Adrenal gland (tissue), 12 donors: ENCODE data around the gene SCG5. TPM values are rescaled to one million over a fixed set of nuclear protein-coding genes. Genes with fewer than 3 reads are reported as not detected.
A peak's percentile ranks its signal among the peaks of the same experiment; 100 is the strongest.

ENCODE experiments used
- DNase-seq, 7 donors: peaks; one replicate each; pipeline ENCODE4 v3.0.0-alpha.2; 2019 to 2020
- H3K27ac ChIP-seq, 5 donors: fragments of 200-600 bp; sonication (generic) in 4 of 5; 1 replicate in 3 of 5; 2 replicates in 2 of 5; pipeline versions ENCODE4 v1.5.1 to v1.8.0; 2016 to 2020; ENCODE audit warnings: mild to moderate bottlenecking in 1 of 5
- H3K27me3 ChIP-seq: fragments of 200-600 bp; 2 replicates; pipeline ENCODE4 v1.8.0; 2021
- H3K36me3 ChIP-seq, 2 donors: fragments of 200-600 bp; replicated peaks in 1 of 2; 1 replicate in 1 of 2; 2 replicates in 1 of 2; pipeline versions ENCODE4 v1.5.1 to v1.8.0; 2018 to 2022
- H3K4me1 ChIP-seq, 2 donors: fragments of 200-600 bp; replicated peaks in 1 of 2; 1 replicate in 1 of 2; 2 replicates in 1 of 2; pipeline versions ENCODE4 v1.5.1 to v1.8.0; 2018 to 2021
- H3K4me3 ChIP-seq, 4 donors: fragments of 200-600 bp; sonication (generic) in 3 of 4; one replicate each; pipeline ENCODE4 v1.5.1; 2016 to 2018
- H3K9me3 ChIP-seq, 3 donors: fragments of 200-600 bp; sonication (generic) in 1 of 3; replicated peaks in 1 of 3; 1 replicate in 2 of 3; 2 replicates in 1 of 3; pipeline versions ENCODE4 v1.5.1 to v1.8.0; 2016 to 2021
- CTCF ChIP-seq, 6 experiments: fragments of 450-650 bp in 4 of 6; fragments of 200-600 bp in 2 of 6; sonication (generic) in 1 of 6; IDR thresholded peaks; 1 replicate in 5 of 6; 2 replicates in 1 of 6; pipeline versions ENCODE4 v1.5.1 to v1.8.0; 2016 to 2021; ENCODE audit warnings: antibody characterized with exemption in 6 of 6, mild to moderate bottlenecking in 2 of 6, moderate library complexity in 1 of 6
- POLR2A ChIP-seq, 2 donors: fragments of 450-650 bp; IDR thresholded peaks; one replicate each; pipeline ENCODE4 v1.6.1; 2017; ENCODE audit warnings: antibody characterized with exemption in 2 of 2, mild to moderate bottlenecking in 2 of 2, moderate library complexity in 1 of 2
- WGBS, 4 donors: extraction: QIAGEN DNeasy Blood & Tissue Kit in 2 of 4; methylation state at CpG; one replicate each; pipeline versions ENCODE4 v1.1.5 to v1.1.7; 2013 to 2017; 5-methylcytosine and 5-hydroxymethylcytosine counted together
- intact Hi-C, 2 donors: fragments of 100-400 bp; cut with DNase I; formaldehyde crosslinking; loops; one replicate each; pipeline versions ENCODE4 v1.14.1 to v1.15.0; 2022 to 2023
- polyA plus RNA-seq, 3 donors: library from polyadenylated mRNA; stranded (reverse); fragments of 200-250 nt in 2 of 3; fragments of 350-450 nt in 1 of 3; fragmentation: Illumina TruSeq in 1 of 3; extraction: RNeasy Lipid Tissue Mini Kit (QIAGEN cat#74804) in 1 of 3; gene quantifications; one replicate each; pipeline ENCODE4 v1.2.3, GENCODE V29; 2013 to 2014
- total RNA-seq, 9 donors: library from RNA; depleted of rRNA in 4 of 9; stranded (reverse); fragments of >200 nt in 4 of 9; fragments of 120-200 nt in 1 of 9; fragmentation: NEBNext Ultra II Directional in 1 of 9; extraction: Animal tissue kit (Norgen Biotek cat#: 25700) in 1 of 9; gene quantifications; one replicate each; pipeline versions ENCODE4 v1.1.0 to v1.2.4, GENCODE V29; 2013 to 2023
- donor health status: healthy with polysubstance abuse.
- donor health status: Bipolar disorder and iron deficiency.
- donor health status: DM: yes; HTN: yes; CAD: no.
- donor health status: DM: no; HTN: no; CAD: no.
- donor health status: DM: no; HTN: no; CAD: no.
- donor health status: DM: yes; HTN: yes; CAD: no.

SCG5 gene
- total and polyA plus RNA-seq, 12 donors, result 0.52 to 102 (median 34.0) TPM; not detected in 2

GRCh38 chr15:32657198-32657883, 15.8 kb downstream of the SCG5 start:
- WGBS, 4 donors, result 53 to 70% (median 60%) methylated on average over 5 of the region's 5 CpGs
- TF ChIP-seq CTCF (IDR thresholded peaks at IDR 0.05) (no peak), POLR2A (IDR thresholded peaks at IDR 0.05) (no peak)
- Histone ChIP-seq H3K4me1 (no peaks in the 10 kb centered on the region), H3K27ac (no peak overlapping the region), H3K36me3 (no peaks in the 10 kb centered on the region), H3K9me3 (no peaks in the 10 kb centered on the region), H3K27me3 (no peaks in the 10 kb centered on the region), H3K4me3 (no peak overlapping the region)
- intact Hi-C loops, result no loop called here
- DNase-seq, result peak in 1 of 7 donors; percentile 63

GRCh38 chr15:32657941-32658340, 16.4 kb downstream of the SCG5 start:
- no peak for DNase-seq
- no peak overlapping the region for H3K27ac ChIP-seq
- intact Hi-C loops, result no loop called here
- H3K27me3 ChIP-seq, result no peaks in the 10 kb centered on the region
- no peaks in the 10 kb centered on the region for H3K9me3 ChIP-seq
- H3K36me3 ChIP-seq, result no peaks in the 10 kb centered on the region
- H3K4me1 ChIP-seq, result no peaks in the 10 kb centered on the region
- 93 to 100% (median 99%) methylated on average over 2 of the region's 2 CpGs for WGBS, 4 donors
- H3K4me3 ChIP-seq, result no peak overlapping the region
- no peak for TF ChIP-seq CTCF (IDR thresholded peaks at IDR 0.05)
- TF ChIP-seq POLR2A (IDR thresholded peaks at IDR 0.05), result no peak

GRCh38 chr15:32659340-32660155, 18.0 kb downstream of the SCG5 start:
- no peak for DNase-seq
- Histone ChIP-seq H3K4me1 (no peaks in the 10 kb centered on the region), H3K9me3 (no peaks in the 10 kb centered on the region), H3K27me3 (no peaks in the 10 kb centered on the region), H3K4me3 (no peak overlapping the region), H3K27ac (no peak overlapping the region), H3K36me3 (no peaks in the 10 kb centered on the region)
- no peak for TF ChIP-seq POLR2A (IDR thresholded peaks at IDR 0.05)
- no peak for TF ChIP-seq CTCF (IDR thresholded peaks at IDR 0.05)
- intact Hi-C loops, result loop anchor here in 1 of 2 donors (5.0 kb wide), 2 partner anchors 278 to 338 kb away; no protein-coding TSS in a partner anchor
- 52 to 69% (median 63%) methylated on average over 6 of the region's 6 CpGs for WGBS, 4 donors

- no peak for DNase-seq
Measured at GRCh38 chr15:32663671-32664070, 22.2 kb downstream of the SCG5 start.

More at GRCh38 chr15:32663671-32664070, 22.2 kb downstream of the SCG5 start:
- TF ChIP-seq CTCF (IDR thresholded peaks at IDR 0.05) (no peak), POLR2A (IDR thresholded peaks at IDR 0.05) (no peak)
- Histone ChIP-seq H3K9me3 (no peaks in the 10 kb centered on the region), H3K36me3 (no peaks in the 10 kb centered on the region), H3K27ac (no peak overlapping the region), H3K27me3 (no peaks in the 10 kb centered on the region), H3K4me3 (no peak overlapping the region), H3K4me1 (no peaks in the 10 kb centered on the region)
- intact Hi-C loops, result loop anchor here in 1 of 2 donors (5.0 kb wide), 2 partner anchors 274 to 334 kb away; no protein-coding TSS in a partner anchor
- WGBS, 4 donors, result 69 to 83% (median 76%) methylated on average over 4 of the region's 4 CpGs
